T-helper 9 cell (primary cell): ENCODE measurements around the gene TTC5.
"Not testable (repeated sequence)": the region's sequence is repeated elsewhere in the genome, so short reads cannot be mapped to it uniquely, and the experiment has no call there.

Experiments used
- DNase-seq: peaks from one replicate; pipeline ENCODE4 v3.0.0-alpha.2; 2020

The TTC5 gene

GRCh38 chr14:20302042-20302755 lies 3.6 kb downstream of the TTC5 start:
- DNase-seq: no peak

- no peak for DNase-seq
Measured at GRCh38 chr14:20295067-20295466, 10.7 kb downstream of the TTC5 start.

DNA sequence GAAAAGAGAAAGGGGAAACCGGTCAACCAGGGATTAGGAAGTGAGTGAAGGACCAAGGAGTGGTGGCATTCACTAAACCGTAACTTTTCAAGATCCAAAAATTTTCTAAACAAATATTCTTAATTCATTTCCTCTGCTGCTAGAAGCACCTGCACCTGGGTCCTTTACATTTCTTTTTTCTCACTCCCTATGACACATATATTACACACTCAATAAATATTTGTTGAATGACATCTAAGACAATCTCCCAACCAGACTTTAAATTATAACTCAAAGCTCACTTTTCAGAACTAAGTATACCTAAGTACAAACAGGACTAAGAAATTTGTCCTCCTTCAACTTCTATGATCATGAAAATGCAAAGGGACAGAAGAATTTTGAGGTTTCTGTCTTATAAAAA lies 11.1 kb downstream of the TTC5 start:
- DNase-seq: no peak

GRCh38 chr14:20281998-20282397 lies 23.8 kb downstream of the TTC5 start:
- not testable (repeated sequence) for DNase-seq

- not testable (repeated sequence) for DNase-seq
Measured at GRCh38 chr14:20280265-20280664, 25.5 kb downstream of the TTC5 start.

- DNase-seq: peak; percentile 43
Measured at GRCh38 chr14:20278414-20278813, 27.3 kb downstream of the TTC5 start.

GRCh38 chr14:20277409-20277808 lies 28.3 kb downstream of the TTC5 start:
- no peak for DNase-seq

DNA sequence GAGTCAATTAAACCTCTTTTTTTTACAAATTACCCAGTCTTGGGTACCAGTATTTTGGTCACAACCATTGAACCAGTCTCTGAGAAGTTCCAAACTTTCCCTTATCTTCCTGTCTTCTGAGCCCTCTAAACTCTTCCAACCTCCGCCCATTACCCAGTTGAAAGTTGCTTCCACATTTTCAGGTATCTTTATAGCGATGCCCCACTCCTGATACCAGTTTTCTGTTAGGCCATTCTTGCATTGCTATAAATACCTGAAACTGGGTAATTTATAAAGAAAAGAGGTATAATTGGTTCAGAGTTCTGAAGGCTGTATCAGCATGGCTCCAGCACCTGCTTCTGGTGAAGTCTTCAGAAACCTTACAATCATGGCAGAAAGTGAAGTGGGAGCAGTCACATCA lies 31.7 kb downstream of the TTC5 start:
- no peak for DNase-seq

- DNase-seq: not testable (repeated sequence)
Measured at GRCh38 chr14:20264361-20264760, 41.4 kb downstream of the TTC5 start.

DNA sequence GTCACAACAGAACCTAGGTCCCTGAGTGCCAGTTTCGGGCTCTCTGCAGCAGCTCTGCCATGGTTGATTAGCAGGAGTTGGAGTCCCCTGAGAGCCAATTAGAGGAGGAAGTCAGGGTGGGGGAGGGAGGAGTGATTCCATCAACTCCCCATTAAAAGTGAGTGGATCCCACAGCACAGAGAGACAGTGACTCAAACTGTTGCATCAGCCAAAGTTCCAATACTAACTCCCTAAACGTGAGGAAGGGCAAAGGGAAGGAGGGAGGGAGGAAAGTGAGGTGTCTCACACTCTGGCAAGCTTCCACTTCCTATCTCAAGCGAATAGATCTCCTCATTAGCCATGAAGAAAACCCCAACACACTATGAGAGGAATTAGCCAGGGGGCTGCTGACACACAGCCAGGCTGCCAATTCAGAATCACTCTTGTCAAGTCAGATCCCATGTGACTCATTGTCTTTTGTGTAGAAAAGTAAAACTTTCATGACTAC lies 43.1 kb downstream of the TTC5 start:
- DNase-seq: no peak

GRCh38 chr14:20247646-20248246 lies 58.0 kb downstream of the TTC5 start:
- DNase-seq: no peak
